ENCODE results near the gene TOM1L2.

The TOM1L2 gene

DNA sequence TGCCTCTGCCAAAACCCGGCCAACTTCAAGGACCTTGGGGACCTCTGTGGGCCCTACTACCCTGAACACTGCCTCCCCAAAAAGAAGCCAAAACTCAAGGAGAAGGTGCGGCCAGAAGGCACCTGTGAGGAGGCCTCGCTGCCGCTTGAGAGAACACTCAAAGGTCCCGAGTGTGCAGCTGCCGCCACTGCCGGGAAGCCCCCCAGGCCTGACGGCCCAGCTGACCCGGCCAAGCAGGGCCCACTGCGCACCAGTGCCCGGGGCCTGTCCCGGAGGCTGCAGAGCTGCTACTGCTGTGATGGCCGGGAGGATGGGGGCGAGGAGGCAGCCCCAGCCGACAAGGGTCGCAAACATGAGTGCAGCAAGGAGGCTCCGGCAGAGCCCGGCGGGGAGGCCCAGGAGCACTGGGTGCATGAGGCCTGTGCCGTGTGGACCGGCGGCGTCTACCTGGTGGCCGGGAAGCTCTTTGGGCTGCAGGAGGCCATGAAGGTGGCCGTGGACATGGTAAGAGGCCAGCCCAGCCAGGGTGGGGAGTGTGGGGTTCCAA is 174.1 kb downstream of the TOM1L2 start:
- DNase-seq = no peak

DNA sequence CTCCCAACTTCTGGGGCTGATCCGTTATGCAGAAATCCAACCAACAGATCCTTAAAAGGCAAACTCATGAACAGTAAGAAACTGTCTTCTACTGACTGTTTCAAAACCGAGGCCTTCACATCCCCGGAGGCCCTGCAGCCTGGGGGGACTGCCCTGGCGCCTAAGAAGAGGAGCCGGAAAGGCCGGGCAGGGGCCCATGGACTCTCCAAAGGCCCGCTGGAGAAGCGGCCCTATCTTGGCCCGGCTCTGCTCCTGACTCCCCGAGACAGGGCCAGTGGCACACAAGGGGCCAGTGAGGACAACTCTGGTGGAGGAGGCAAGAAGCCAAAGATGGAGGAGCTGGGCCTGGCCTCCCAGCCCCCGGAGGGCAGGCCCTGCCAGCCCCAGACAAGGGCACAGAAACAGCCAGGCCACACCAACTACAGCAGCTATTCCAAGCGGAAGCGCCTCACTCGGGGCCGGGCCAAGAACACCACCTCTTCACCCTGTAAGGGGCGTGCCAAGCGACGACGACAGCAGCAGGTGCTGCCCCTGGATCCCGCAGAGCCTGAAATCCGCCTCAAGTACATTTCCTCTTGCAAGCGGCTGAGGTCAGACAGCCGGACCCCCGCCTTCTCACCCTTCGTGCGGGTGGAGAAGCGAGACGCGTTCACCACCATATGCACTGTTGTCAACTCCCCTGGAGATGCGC is 174.9 kb downstream of the TOM1L2 start:
- DNase-seq = no peak

DNA sequence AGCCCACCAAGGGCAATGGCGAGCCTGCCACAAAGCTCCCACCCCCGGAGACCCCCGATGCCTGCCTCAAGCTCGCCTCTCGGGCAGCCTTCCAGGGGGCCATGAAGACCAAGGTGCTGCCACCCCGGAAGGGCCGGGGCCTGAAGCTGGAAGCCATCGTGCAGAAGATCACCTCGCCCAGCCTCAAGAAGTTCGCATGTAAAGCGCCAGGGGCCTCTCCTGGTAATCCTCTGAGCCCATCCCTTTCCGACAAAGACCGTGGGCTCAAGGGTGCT is 175.5 kb downstream of the TOM1L2 start:
- no peak for DNase-seq

DNA sequence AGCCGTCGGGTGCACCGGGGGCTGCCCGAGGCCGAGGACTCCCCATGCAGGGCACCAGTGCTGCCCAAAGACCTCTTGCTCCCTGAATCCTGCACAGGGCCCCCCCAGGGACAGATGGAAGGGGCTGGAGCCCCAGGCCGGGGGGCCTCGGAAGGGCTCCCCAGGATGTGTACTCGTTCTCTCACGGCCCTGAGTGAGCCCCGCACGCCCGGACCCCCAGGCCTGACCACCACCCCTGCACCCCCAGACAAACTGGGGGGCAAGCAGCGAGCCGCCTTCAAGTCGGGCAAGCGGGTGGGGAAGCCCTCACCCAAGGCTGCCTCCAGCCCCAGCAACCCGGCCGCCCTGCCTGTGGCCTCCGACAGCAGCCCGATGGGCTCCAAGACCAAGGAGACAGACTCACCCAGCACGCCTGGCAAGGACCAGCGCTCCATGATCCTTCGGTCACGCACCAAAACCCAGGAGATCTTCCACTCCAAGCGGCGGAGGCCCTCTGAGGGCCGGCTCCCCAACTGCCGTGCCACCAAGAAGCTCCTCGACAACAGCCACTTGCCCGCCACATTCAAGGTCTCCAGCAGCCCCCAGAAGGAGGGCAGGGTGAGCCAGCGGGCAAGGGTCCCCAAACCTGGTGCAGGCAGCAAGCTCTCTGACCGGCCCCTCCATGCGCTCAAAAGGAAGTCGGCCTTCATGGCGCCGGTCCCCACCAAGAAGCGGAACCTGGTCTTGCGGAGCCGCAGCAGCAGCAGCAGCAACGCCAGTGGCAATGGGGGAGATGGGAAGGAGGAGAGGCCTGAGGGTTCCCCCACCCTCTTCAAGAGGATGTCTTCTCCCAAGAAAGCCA is 176.0 kb downstream of the TOM1L2 start:
- no peak for DNase-seq

DNA sequence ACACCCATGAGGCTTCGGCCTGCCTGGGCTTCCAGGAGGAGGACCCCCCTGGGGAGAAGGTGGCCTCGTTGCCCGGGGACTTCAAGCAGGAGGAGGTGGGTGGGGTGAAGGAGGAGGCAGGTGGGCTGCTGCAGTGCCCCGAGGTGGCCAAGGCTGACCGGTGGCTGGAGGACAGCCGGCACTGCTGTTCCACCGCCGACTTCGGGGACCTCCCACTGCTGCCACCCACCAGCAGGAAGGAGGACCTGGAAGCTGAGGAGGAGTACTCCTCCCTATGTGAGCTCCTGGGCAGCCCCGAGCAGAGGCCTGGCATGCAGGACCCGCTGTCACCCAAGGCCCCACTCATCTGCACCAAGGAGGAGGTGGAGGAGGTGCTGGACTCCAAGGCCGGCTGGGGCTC is 176.9 kb downstream of the TOM1L2 start:
- no peak for DNase-seq

DNA sequence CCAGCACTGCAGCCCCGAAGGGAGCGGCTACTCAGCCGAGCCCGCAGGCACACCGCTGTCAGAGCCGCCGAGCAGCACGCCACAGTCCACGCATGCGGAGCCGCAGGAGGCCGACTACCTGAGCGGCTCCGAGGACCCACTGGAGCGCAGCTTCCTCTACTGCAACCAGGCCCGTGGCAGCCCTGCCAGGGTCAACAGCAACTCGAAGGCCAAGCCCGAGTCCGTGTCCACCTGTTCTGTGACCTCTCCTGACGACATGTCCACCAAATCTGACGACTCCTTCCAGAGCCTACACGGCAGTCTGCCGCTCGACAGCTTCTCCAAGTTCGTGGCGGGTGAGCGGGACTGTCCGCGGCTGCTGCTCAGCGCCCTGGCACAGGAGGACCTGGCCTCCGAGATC is 177.8 kb downstream of the TOM1L2 start:
- DNase-seq = no peak

Measured in stimulated activated CD8-positive, alpha-beta memory T cell treated with anti-CD3 and anti-CD28 coated beads, Interleukin-4, amount 100 ng/mL, for 48 hours (primary cell).